Uterus (tissue), 2 donors: Measurements from ENCODE around the gene PLK5.

Experiments used
- CTCF ChIP-seq, 4 experiments: fragments of 200-600 bp in 2 of 4; fragments of 450-650 bp in 2 of 4; sonication (generic) in 2 of 4; IDR thresholded peaks; one replicate each; pipeline ENCODE4 v1.5.1; 2016 to 2019; ENCODE audit warnings: antibody characterized with exemption in 4 of 4, mild to moderate bottlenecking in 2 of 4, moderate library complexity in 1 of 4
- POLR2A ChIP-seq, 2 donors: fragments of 450-650 bp; IDR thresholded peaks; one replicate each; pipeline ENCODE4 v1.6.1; 2016; ENCODE audit warnings: antibody characterized with exemption in 2 of 2, mild to moderate bottlenecking in 1 of 2, moderate library complexity in 1 of 2

- TF ChIP-seq CTCF (IDR thresholded peaks at IDR 0.05) (no peak), POLR2A (IDR thresholded peaks at IDR 0.05) (no peak)
Measured at GRCh38 chr19:1567848-1568227, 44.0 kb downstream of the PLK5 start.
